Measurements from ENCODE around the gene GALP. TPM values are rescaled to one million over a fixed set of nuclear protein-coding genes. Genes with fewer than 3 reads are reported as not detected.
"Not testable (repeated sequence)": the region's sequence is repeated elsewhere in the genome, so short reads cannot be mapped to it uniquely, and the experiment has no call there.

GALP gene
- polyA plus RNA-seq, 4 donors = not detected

DNA sequence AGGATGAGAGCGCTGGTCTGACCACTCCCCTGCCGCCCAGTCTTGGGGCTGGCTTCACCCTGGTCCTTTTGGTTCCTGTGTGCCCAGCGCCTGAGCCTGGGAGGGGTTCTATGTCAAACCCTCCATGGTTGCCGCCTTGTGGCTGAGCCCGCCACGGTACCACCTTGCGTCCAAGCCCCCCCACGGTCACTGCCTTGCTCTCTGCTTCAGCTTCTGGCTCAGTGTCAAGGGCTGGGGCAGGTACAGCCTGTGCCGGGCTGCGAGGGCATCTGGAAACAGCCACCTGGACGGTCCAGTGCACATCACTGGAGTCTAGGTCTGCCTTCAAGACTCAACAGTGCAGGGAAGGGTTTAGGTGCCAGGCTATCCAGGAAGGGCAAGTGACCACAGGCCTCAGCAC, 14.3 kb upstream of the GALP start:
- no peak overlapping the region for H3K4me3 ChIP-seq (ENCODE audit: low read depth in 1 of 3, low read length in 3 of 3)
- peaks cover 10 to 40% (median 11%) of the 10 kb centered on the region in 3 donors for H3K36me3 ChIP-seq (ENCODE audit: control insufficient read depth in 3 of 3, insufficient read depth in 2 of 3, low read depth in 1 of 3, low read length in 3 of 3)
- H3K4me1 ChIP-seq (ENCODE audit: control insufficient read depth in 3 of 3, insufficient read depth in 2 of 3, low read depth in 1 of 3, low read length in 2 of 3) = no peaks in the 10 kb centered on the region
- H3K27ac ChIP-seq (ENCODE audit: low read depth in 1 of 3, low read length in 2 of 3) = no peak overlapping the region
- no peaks in the 10 kb centered on the region for H3K9me3 ChIP-seq (ENCODE audit: control insufficient read depth in 2 of 2, insufficient read depth in 1 of 2, low read depth in 1 of 2, low read length in 1 of 2)
- DNase-seq = no peak
- FAIRE-seq = no peak
- H3K27me3 ChIP-seq (ENCODE audit: control insufficient read depth in 3 of 3, insufficient read depth in 3 of 3, low read length in 3 of 3) = no peaks in the 10 kb centered on the region
- WGBS, 3 donors = 93 to 95% (median 93%) methylated on average over 11 of the region's 11 CpGs

DNA sequence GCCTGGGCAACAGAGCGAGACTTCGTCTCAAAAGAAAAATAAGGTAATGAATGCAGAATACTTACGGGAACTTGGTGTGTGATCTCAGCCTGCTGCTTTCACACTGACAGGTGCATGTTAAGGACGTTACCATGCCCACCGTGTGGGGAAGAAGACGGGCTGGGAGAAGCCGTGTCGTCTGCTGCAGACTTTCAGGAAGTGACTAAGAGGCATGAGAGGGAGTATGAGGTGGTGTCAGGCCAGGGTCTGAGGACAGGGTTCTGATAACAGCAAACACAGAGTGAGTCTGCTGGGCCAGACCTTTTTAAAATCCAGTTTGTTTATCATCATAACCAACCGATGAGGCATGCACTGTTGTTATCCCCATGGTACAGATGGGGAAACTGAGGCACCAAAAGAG, 13.6 kb upstream of the GALP start:
- Histone ChIP-seq H3K9me3 (ENCODE audit: control insufficient read depth in 2 of 2, insufficient read depth in 1 of 2, low read depth in 1 of 2, low read length in 1 of 2) (no peaks in the 10 kb centered on the region), H3K27ac (ENCODE audit: low read depth in 1 of 3, low read length in 2 of 3) (no peak overlapping the region), H3K4me3 (ENCODE audit: low read depth in 1 of 3, low read length in 3 of 3) (no peak overlapping the region), H3K36me3 (ENCODE audit: control insufficient read depth in 3 of 3, insufficient read depth in 2 of 3, low read depth in 1 of 3, low read length in 3 of 3) (peaks cover 10 to 33% (median 11%) of the 10 kb centered on the region in 3 donors), H3K27me3 (ENCODE audit: control insufficient read depth in 3 of 3, insufficient read depth in 3 of 3, low read length in 3 of 3) (no peaks in the 10 kb centered on the region), H3K4me1 (ENCODE audit: control insufficient read depth in 3 of 3, insufficient read depth in 2 of 3, low read depth in 1 of 3, low read length in 2 of 3) (no peaks in the 10 kb centered on the region)
- WGBS, 3 donors = 57 to 72% (median 63%) methylated on average over 9 of the region's 9 CpGs
- FAIRE-seq (no peak), DNase-seq (no peak)

DNA sequence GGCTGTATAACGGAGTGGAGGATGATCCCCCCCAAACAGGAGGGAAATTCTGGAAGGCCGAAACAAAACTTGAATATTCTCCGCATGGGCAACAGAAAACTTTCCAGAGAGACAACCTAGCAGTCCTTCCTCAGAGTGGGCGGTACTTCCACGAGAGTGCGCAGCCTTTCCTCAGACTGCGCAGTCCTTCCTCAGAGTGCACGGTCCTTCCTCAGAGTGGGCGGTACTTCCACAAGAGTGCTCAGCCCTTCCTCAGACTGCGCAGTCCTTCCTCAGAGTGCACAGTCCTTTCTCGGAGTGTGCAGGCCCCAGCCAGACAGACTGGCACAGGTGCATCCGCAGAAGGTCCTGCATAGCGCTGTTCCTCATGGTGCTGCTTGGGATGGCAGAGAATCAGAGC, 12.7 kb upstream of the GALP start:
- H3K36me3 ChIP-seq (ENCODE audit: control insufficient read depth in 3 of 3, insufficient read depth in 2 of 3, low read depth in 1 of 3, low read length in 3 of 3) = peaks cover 10 to 27% (median 11%) of the 10 kb centered on the region in 3 donors
- DNase-seq = no peak
- 91 to 96% (median 93%) methylated on average over 13 of the region's 13 CpGs for WGBS, 3 donors
- no peaks in the 10 kb centered on the region for H3K27me3 ChIP-seq (ENCODE audit: control insufficient read depth in 3 of 3, insufficient read depth in 3 of 3, low read length in 3 of 3)
- H3K4me1 ChIP-seq (ENCODE audit: control insufficient read depth in 3 of 3, insufficient read depth in 2 of 3, low read depth in 1 of 3, low read length in 2 of 3) = no peaks in the 10 kb centered on the region
- no peaks in the 10 kb centered on the region for H3K9me3 ChIP-seq (ENCODE audit: control insufficient read depth in 2 of 2, insufficient read depth in 1 of 2, low read depth in 1 of 2, low read length in 1 of 2)
- no peak overlapping the region for H3K27ac ChIP-seq (ENCODE audit: low read depth in 1 of 3, low read length in 2 of 3)
- H3K4me3 ChIP-seq (ENCODE audit: low read depth in 1 of 3, low read length in 3 of 3) = no peak overlapping the region
- no peak for FAIRE-seq

- no peak overlapping the region for H3K4me3 ChIP-seq (ENCODE audit: low read depth in 1 of 3, low read length in 3 of 3)
- WGBS, 3 donors = 43 to 56% (median 44%) methylated on average over 7 of the region's 7 CpGs
Measured at GRCh38 chr19:56167064-56167578, 8.7 kb upstream of the GALP start.

GRCh38 chr19:56170261-56170660, 5.5 kb upstream of the GALP start:
- DNase-seq = peak; percentile 37 to 83
- Histone ChIP-seq H3K27me3 (ENCODE audit: control insufficient read depth in 3 of 3, insufficient read depth in 3 of 3, low read length in 3 of 3) (peaks cover 0 to 4% (median 2%) of the 10 kb centered on the region in 3 donors), H3K27ac (ENCODE audit: low read depth in 1 of 3, low read length in 2 of 3) (no peak overlapping the region), H3K9me3 (ENCODE audit: control insufficient read depth in 2 of 2, insufficient read depth in 1 of 2, low read depth in 1 of 2, low read length in 1 of 2) (no peaks in the 10 kb centered on the region), H3K4me1 (ENCODE audit: control insufficient read depth in 3 of 3, insufficient read depth in 2 of 3, low read depth in 1 of 3, low read length in 2 of 3) (no peaks in the 10 kb centered on the region), H3K36me3 (ENCODE audit: control insufficient read depth in 3 of 3, insufficient read depth in 2 of 3, low read depth in 1 of 3, low read length in 3 of 3) (no peaks in the 10 kb centered on the region), H3K4me3 (ENCODE audit: low read depth in 1 of 3, low read length in 3 of 3) (no peak overlapping the region)
- no peak for FAIRE-seq
- 18 to 54% (median 25%) methylated on average over 14 of the region's 14 CpGs for WGBS, 3 donors

More at GRCh38 chr19:56167064-56167578, 8.7 kb upstream of the GALP start:
- DNase-seq (no peak), FAIRE-seq (no peak)
- Histone ChIP-seq H3K27me3 (ENCODE audit: control insufficient read depth in 3 of 3, insufficient read depth in 3 of 3, low read length in 3 of 3) (no peaks in the 10 kb centered on the region), H3K4me1 (ENCODE audit: control insufficient read depth in 3 of 3, insufficient read depth in 2 of 3, low read depth in 1 of 3, low read length in 2 of 3) (no peaks in the 10 kb centered on the region), H3K27ac (ENCODE audit: low read depth in 1 of 3, low read length in 2 of 3) (no peak overlapping the region), H3K36me3 (ENCODE audit: control insufficient read depth in 3 of 3, insufficient read depth in 2 of 3, low read depth in 1 of 3, low read length in 3 of 3) (no peaks in the 10 kb centered on the region), H3K9me3 (ENCODE audit: control insufficient read depth in 2 of 2, insufficient read depth in 1 of 2, low read depth in 1 of 2, low read length in 1 of 2) (no peaks in the 10 kb centered on the region)

DNA sequence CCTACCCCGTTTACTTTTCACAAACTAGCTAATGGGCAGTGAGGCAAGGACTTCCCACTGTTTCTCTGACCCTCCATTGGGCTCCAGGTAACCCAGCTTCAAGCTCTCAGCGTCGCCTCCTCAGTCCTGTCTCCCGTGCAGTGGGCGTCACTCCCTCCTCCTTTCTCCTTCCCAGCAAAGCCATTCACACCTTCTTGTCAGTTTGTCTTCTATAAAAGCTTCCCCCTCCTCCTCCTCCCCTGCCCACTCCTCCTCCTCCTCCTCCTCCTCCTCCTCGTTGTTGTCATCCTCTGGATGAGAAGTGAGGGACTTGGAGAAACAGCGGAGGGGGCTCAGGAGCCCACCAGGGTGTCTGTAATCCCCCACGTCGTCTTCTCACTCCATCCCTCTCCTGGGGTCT, 1.7 kb upstream of the GALP start:
- Histone ChIP-seq H3K4me1 (ENCODE audit: control insufficient read depth in 3 of 3, insufficient read depth in 2 of 3, low read depth in 1 of 3, low read length in 2 of 3) (no peaks in the 10 kb centered on the region), H3K9me3 (ENCODE audit: control insufficient read depth in 2 of 2, insufficient read depth in 1 of 2, low read depth in 1 of 2, low read length in 1 of 2) (no peaks in the 10 kb centered on the region), H3K27ac (ENCODE audit: low read depth in 1 of 3, low read length in 2 of 3) (no peak overlapping the region), H3K27me3 (ENCODE audit: control insufficient read depth in 3 of 3, insufficient read depth in 3 of 3, low read length in 3 of 3) (peaks cover 0 to 4% (median 4%) of the 10 kb centered on the region in 3 donors), H3K36me3 (ENCODE audit: control insufficient read depth in 3 of 3, insufficient read depth in 2 of 3, low read depth in 1 of 3, low read length in 3 of 3) (no peaks in the 10 kb centered on the region), H3K4me3 (ENCODE audit: low read depth in 1 of 3, low read length in 3 of 3) (no peak overlapping the region)
- 14 to 26% (median 19%) methylated on average over 9 of the region's 9 CpGs for WGBS, 3 donors
- no peak for DNase-seq
- FAIRE-seq = no peak

GRCh38 chr19:56174550-56174949, 1.3 kb upstream of the GALP start:
- Histone ChIP-seq H3K9me3 (ENCODE audit: control insufficient read depth in 2 of 2, insufficient read depth in 1 of 2, low read depth in 1 of 2, low read length in 1 of 2) (no peaks in the 10 kb centered on the region), H3K27ac (ENCODE audit: low read depth in 1 of 3, low read length in 2 of 3) (no peak overlapping the region), H3K4me1 (ENCODE audit: control insufficient read depth in 3 of 3, insufficient read depth in 2 of 3, low read depth in 1 of 3, low read length in 2 of 3) (no peaks in the 10 kb centered on the region), H3K36me3 (ENCODE audit: control insufficient read depth in 3 of 3, insufficient read depth in 2 of 3, low read depth in 1 of 3, low read length in 3 of 3) (no peaks in the 10 kb centered on the region), H3K27me3 (ENCODE audit: control insufficient read depth in 3 of 3, insufficient read depth in 3 of 3, low read length in 3 of 3) (peaks cover 0 to 4% (median 4%) of the 10 kb centered on the region in 3 donors), H3K4me3 (ENCODE audit: low read depth in 1 of 3, low read length in 3 of 3) (no peak overlapping the region)
- FAIRE-seq = no peak
- 25 to 49% (median 43%) methylated on average over 11 of the region's 11 CpGs for WGBS, 3 donors
- DNase-seq = no peak

DNA sequence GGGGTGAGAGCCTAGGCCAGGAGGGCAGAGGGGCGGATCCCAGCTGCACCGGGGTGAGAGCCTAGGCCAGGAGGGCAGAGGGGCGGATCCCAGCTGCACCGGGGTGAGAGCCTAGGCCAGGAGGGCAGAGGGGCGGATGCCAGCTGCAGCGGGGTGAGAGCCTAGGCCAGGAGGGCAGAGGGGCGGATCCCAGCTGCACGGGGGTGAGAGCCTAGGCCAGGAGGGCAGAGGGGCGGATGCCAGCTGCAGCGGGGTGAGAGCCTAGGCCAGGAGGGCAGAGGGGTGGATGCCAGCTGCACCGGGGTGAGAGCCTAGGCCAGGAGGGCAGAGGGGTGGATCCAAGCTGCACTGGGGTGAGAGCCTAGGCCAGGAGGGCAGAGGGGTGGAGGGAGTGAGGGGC, 502 bp downstream of the GALP start:
- H3K27me3 ChIP-seq (ENCODE audit: control insufficient read depth in 3 of 3, insufficient read depth in 3 of 3, low read length in 3 of 3); FAIRE-seq; H3K27ac ChIP-seq (ENCODE audit: low read depth in 1 of 3, low read length in 2 of 3); H3K36me3 ChIP-seq (ENCODE audit: control insufficient read depth in 3 of 3, insufficient read depth in 2 of 3, low read depth in 1 of 3, low read length in 3 of 3); DNase-seq; H3K4me1 ChIP-seq (ENCODE audit: control insufficient read depth in 3 of 3, insufficient read depth in 2 of 3, low read depth in 1 of 3, low read length in 2 of 3); H3K4me3 ChIP-seq (ENCODE audit: low read depth in 1 of 3, low read length in 3 of 3); H3K9me3 ChIP-seq (ENCODE audit: control insufficient read depth in 2 of 2, insufficient read depth in 1 of 2, low read depth in 1 of 2, low read length in 1 of 2): not testable (repeated sequence)
- 22 to 66% (median 22%) methylated on average over 1 to 11 of the region's 11 CpGs for WGBS, 3 donors

- 70 to 78% (median 76%) methylated on average over 18 of the region's 18 CpGs for WGBS, 3 donors
Measured at GRCh38 chr19:56176881-56177280, 1.1 kb downstream of the GALP start.

More at GRCh38 chr19:56176881-56177280, 1.1 kb downstream of the GALP start:
- no peak for FAIRE-seq
- Histone ChIP-seq H3K27ac (ENCODE audit: low read depth in 1 of 3, low read length in 2 of 3) (no peak overlapping the region), H3K4me1 (ENCODE audit: control insufficient read depth in 3 of 3, insufficient read depth in 2 of 3, low read depth in 1 of 3, low read length in 2 of 3) (no peaks in the 10 kb centered on the region), H3K9me3 (ENCODE audit: control insufficient read depth in 2 of 2, insufficient read depth in 1 of 2, low read depth in 1 of 2, low read length in 1 of 2) (no peaks in the 10 kb centered on the region), H3K36me3 (ENCODE audit: control insufficient read depth in 3 of 3, insufficient read depth in 2 of 3, low read depth in 1 of 3, low read length in 3 of 3) (no peaks in the 10 kb centered on the region), H3K4me3 (ENCODE audit: low read depth in 1 of 3, low read length in 3 of 3) (no peak overlapping the region), H3K27me3 (ENCODE audit: control insufficient read depth in 3 of 3, insufficient read depth in 3 of 3, low read length in 3 of 3) (peaks cover 0 to 4% (median 4%) of the 10 kb centered on the region in 3 donors)
- no peak for DNase-seq
